Activated CD4-positive, alpha-beta T cell treated with anti-CD3 and anti-CD28 coated beads, Interleukin-2, amount 50 U/mL, for 24 hours (primary cell): ENCODE measurements around the gene FOXP1.
A peak's percentile ranks its signal among the peaks of the same experiment; 100 is the strongest.

Experiments used
- DNase-seq, 2 donors: peaks; one replicate each; pipeline ENCODE4 v3.0.0-alpha.2; 2020; ENCODE audit warnings: low read depth in 1 of 2, low spot score in 1 of 2

Gene FOXP1

DNA sequence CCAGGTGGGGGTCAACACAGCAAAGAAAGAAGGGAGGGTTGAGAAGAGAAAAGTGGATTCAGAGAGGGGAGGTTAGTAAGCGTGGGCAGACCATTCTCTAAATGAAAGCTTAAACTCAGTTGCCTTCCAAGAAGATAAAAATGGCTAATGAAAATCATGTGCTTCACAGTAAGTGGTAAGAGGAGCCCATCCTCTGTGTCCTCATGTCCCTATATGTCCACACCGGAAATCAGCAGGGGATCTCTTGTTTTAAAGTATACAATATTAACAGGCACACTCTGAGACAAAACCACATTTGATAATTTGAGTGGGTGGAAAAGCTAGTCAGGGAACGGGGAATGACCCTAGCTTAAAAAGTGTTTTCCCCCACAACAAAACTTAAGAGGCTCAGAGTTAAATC lies 4.4 kb upstream of the FOXP1 start:
- no peak for DNase-seq

DNA sequence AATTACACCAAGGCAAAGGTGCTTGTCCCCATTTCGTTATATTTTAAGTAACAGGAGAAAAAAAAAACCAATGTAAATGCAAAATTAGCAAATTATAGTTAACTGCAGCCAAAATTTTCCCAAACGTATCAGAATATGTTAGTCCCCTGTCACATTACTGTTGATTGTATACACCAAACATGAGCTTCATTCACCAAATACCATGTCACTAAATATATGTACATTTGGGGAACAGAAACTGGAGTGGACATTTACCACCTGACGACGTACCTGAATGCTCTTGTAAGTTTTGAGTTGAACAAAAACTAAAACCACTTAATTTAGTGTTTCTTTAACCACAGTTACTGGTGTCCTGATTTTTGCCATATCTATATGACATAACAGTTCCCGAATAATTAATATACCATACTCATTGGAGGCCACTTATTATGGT lies 3.3 kb upstream of the FOXP1 start:
- DNase-seq, result no peak

DNA sequence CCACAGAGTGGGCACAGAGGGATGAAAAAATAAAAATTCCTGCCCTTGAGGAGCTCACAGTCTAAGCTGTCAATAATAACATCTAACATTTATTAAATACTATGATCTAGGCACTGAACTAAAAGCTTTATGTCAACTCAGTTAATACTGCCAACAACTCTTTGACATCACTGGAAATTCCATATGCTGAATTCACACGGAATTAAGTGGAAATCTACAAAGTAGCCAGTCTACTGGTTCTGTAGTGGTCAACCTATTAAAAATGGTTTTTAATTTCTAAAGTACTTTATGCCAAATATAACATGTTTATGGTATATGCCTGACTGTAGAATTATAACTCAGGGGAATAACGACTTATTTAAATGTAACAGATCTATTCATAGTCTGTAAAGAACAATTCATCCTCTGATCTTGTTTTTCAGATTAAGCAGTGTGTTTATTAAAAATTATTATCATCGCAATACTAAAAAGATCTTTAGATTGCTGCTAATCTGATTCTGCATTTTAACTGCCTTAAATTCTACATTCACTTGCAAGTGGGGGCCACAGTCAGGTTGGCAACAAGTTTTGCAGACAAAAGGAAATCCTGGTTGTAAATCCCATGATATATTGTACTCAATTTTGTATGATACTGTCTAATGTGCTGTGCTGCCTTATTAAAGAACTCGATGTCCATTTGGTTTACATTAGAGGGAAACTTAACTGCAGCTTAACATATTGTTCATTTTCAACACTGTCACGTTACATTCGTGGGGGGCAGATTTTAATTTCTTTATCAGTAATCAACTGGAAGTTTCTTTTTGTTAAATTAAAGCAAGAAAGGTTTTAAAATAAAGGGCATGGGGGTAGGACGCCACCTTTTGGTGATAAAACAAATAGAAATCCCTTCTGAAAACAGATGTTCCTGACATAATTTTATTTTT lies 2.6 kb upstream of the FOXP1 start:
- DNase-seq, result no peak

DNA sequence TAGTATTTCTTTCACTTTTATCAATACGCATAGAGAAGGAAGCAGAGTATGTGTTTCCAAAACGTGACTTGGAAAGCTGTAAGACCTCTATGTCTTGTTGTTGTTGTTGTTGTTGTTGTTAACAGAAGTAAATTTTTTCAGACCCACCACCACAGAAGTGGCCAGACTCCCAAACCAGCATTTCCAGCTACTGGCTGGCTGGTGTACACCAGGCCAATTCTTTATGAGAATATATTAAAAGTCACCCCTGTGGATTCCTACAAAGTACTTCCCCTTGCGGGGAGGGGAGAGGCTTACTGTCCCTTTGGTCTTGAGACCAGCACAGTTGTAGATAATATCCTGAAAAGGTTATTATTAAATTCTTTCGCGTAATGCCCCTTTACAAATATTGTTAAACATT lies 1.6 kb upstream of the FOXP1 start:
- no peak for DNase-seq

DNA sequence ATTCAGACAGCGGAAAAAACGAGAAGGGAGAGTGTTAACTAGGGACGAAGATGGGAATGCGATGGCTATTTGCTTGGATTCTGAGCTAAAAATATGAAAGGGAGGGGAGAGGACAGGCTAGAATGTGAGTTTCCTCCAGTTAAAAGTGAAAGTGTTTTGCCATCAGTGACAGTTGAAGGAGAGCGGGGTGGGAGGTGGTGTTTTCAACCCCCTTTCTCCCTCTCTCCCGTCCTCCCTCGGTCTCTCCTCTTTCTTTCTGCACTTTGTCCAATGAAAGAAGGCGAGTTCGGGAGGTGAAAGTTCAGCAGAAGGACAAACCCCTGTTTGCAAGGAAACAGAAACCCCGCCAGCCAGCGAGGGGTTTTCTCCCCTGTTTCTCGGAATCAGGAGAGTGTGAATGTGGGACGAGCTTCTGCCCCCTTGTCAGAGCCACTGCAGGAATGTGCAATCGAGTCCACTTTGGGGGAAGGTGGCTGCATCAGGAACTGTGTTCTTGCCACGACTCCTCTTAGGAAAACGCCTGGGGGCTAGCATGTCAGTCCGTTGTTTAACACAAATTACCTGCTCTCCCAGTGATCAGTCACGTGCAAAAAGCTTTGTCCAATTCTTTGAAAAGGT lies 975 bp upstream of the FOXP1 start:
- peak; percentile 16 to 75 for DNase-seq

DNA sequence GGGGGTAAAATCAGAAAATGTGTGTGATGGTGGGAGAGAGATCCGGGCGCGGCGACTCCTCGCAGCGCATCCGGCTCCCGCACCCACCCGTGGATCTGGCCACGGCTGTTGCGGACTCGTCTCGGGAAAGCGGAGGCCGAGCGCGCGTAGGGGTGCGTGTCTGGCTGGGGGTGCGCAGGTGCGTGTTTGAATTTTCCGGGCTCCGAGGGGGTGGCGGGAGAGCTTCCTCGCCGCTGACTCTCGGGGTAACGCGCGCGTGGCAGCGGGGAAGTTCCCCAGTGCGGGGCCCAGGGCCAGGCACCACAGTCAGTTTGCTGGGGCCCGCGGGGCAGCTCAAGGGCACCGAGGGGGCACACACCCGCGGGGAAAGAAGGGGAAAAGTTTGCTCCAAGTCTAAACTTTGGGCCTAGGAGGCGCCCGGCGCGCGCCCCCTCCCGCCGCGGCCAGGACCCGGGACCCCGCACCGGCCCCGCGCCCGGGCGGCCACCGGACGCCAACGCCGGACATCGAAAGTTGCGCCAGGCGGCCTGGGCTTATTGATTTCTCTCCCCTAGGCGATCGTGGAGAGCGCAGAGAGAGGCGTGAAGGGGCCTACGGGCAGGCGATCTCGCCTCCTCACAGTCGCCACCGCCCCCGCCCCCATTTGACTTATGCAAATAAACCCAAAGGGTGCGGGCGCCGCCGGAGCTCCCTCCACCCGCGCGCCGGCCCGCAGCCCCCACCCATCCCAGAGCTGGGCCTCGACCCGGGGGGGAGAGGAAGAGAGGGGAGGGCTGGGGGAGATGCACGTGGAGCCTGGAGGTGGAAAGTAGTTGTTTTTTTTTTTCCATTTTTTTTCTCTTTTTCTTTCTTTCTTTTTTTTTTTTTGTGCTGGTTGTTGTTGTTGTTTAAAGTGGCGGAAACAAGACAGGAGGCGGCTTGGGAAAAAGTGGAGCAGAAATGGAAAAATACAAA lies 639 bp downstream of the FOXP1 start:
- peak; percentile 53 to 73 for DNase-seq

DNA sequence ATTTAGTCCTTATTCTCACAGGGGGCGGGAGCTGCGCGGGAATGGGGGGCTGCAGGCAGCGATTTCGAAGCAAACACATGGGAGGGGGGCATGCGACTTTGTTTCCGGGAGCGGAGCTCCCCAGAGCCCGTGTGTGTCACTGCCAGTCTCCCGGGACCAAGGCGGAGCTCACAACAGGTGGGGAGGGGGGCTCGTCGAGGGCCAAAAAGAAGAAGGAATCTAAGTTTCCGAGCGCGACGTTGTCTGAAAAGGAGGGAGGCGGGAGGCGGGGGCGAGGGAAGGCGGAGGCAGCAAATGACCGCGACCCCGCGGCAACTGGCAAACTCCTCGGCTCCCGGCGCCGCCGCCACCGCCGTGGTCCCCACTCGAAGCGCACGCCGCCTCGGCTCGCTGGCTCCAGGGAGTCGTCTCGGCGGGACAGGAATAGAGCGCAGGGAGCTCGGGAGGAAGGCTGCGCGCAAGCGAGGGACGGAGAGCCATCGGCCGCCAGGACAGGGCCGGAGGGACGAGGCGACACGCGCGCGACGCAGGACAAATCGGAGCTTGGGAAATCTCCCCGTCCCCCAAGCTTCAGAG lies 1.4 kb downstream of the FOXP1 start:
- DNase-seq, result peak; percentile 29 to 51

DNA sequence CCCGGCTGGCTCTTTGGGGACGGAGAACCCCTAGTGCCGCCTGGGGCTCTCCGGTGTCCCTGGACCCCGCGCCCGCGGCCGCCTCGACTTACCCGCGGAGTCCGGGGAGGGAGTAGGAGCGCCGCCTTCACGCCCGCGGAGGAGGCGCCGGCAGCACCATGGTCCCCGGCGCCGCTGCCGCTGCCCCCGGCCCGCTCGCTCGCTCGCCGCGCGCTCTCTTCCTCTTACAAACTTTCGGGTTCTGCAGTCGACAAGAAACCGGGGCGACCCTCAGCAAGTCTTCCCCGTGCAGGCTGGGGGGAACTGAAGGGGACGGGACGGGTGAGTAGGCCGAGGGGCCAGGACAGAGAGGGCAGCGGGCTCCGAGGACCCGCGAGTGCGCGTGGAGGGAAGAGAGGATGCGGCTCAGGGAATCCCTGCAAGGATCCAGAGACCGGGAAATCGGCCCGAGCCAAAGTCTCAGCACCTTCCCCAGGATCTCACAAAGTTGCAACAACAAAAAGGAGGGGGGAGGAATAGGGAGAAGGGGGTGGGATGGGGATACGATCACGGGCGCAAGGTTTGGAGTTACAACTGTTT lies 2.0 kb downstream of the FOXP1 start:
- DNase-seq, result peak in 1 of 2 donors; percentile 16

DNA sequence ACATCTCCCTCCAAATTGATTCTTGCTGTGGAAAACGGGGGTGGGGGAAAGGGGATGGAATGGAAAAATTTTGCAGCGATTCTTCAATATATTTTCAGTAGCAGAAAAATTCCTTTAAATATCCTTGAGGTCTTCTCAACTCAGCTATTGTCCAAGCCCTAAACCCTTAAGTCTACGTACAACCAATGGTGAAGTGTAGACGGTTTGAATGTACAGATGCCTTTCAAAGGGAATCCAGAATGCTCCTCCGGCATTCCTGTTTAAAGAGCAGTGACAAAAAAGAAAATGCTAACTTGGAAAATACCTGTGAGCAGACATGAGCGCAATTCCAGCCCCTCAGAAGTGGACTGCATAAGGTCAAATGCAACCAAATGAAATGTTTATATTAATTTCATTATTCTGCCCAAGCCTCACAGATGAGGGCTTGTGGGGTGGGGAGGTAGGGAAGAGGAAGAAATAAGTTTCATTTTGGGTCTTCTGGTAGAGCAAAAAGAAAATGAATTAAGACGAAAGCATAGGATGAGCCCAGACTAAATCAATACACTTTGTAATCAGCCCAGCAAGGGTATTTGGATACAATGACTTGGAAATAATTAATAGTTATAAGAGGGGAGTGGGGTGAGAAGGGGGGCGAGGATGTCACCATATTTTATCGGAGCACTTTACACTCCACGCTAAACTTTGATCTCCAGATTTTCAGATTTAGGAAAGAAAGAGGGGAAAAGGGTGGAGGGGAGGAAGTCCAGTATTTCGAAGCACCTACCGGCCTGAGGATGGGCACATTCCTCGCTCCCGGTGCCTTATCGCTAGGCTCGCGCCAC lies 2.7 kb downstream of the FOXP1 start:
- DNase-seq, result no peak

DNA sequence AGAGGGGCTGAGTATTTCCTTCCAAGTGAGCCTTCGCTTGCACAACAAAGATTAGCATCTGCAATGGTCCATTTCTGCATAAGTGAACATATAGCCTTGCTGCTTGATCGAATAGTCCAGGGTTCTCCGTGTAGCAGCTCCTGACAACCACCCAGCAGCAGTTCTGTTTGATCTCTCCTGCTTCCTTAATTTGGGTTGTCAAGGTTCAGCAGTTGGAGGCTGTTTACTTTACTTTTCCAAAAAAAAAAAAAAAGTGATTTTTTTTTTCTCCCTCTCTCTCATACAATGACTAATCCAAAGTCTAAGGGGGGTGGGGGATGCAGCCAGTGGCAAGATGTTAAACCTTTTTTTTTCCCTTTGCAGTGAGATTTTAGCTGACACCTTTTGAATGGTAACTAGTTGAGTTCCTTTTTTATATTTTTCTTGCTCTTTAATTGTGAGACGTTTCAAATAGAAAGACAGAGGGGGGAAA lies 3.6 kb downstream of the FOXP1 start:
- no peak for DNase-seq

DNA sequence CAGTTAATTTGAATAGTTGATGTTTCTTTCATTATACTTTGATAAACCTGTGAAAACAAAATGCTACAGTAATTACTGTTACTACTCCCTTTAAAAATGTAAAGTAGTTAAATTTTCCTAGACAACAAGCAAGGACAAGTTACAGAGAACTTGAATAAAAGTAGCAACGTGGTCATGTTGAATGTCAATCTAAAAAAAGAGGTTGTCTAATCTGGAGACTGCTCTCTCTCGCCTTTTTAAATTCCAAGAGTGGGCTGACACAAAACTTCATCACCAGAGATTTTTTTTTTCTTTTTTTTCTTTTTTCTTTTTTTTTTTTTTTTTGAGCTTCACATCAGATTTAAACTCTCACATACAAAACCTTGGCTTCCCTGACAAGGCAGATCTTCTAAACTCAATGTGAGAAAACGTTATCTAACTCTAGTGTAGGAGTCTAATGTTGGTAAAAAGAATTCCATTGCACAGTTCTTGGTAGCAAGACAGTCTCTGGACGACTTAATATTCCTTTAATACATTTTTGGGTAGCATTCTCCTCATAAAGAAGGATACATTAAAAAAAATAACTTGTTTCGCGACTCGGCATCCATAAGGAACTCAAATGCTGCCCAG lies 4.1 kb downstream of the FOXP1 start:
- no peak for DNase-seq

DNA sequence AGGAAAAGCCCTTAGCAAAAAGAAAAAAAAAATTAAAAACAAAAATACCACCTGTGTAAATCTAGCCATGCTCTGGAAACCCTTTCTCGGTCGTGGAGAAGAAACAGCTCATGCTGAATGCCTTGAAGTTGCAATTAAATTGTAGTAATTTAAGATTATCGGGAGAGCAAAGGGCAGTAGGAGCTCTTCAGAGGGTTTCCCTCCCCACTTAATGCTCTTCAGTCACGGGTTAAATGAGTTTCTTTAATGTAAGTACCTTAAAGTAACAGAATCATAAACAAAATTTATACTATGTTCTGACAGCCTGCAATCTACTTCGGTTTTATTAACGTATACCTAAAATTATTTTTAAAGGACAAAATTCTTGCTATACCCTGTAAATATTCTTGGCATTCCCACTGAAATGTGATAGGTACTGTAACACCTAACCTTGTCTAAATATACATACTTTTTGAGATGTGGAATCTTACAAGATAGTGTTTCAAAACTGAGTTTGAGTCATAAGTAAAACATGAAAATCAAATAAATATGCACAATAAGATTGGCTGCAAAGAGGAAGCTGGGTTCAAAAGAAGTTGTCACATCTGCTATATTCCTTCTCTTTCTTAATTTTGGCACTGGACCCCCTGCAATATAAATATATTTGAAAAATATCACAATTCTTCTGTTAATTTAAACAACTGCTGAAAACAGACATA lies 5.3 kb downstream of the FOXP1 start:
- DNase-seq, result no peak

DNA sequence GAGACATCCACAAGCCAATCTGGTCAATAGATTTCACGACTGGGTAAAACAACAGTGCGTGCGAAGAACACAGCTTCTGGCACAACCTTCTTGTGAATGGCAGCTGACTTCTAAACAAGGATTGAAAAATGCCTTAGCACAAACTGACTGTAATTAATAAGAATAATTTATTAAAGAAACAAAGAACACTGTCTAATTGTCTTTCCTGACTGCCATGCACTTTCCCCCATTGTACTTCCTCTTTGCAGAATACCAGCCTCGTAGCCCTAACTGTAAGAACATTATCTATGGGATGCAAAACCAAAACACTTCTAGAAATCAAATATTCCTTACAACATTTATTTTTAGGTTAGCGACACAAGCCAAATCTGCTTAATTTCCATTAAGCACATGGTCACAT lies 6.5 kb downstream of the FOXP1 start:
- DNase-seq, result no peak

DNA sequence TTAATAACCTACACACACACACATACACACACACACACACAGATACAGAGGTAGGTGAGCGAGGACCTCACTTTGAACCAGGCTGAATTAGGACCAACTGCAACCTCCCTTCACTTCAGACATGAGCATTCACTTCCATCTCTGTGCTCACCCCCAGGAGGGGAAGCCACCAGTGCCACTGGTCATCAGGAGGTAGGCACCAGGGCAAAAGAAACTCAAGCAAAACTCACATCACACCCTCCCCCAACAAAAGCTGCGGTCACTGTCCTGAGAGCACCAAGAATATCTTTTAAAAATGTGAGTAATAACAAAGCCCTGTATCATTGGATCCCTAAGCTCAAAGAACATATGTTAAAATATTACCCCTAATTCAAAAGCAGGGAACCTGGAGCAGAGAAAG lies 8.1 kb downstream of the FOXP1 start:
- no peak for DNase-seq

DNA sequence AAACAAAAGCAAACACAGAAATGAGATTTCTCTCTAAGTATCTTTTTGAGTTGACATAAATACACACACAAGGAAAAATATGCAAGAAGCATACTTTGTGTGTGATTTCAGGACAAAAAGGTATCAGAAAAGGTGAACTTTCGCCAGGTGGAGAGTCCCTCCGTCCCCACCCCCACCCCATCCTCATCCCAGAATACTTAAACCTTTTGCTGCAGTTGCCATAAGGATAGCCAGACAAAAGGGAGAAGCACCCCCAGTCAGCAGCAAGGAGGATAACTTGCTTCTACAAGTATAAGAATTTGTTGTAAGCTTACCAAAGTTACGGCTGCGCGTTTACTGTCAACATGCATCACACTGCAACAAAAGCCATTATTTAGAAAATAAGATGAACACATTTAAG lies 10.3 kb downstream of the FOXP1 start:
- DNase-seq, result no peak

DNA sequence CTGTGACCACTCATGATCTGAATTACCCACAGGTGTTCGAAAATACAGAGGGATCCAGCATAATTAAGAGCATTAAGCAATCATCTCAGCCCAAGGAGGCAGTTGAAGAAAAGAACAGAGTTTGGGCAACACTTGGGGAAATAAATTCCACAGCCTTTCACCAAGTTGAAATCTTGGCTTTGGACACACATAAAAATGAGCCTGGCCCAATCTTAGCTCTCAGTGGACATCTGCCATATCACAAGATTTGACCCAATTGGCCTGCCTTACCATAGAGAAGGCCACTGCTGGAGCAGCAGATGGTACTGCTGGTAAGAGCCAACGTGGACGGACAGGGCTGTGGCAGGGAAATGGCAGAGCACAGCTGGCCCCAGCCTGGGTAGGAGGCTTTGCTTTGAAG lies 13.0 kb downstream of the FOXP1 start:
- no peak for DNase-seq

DNA sequence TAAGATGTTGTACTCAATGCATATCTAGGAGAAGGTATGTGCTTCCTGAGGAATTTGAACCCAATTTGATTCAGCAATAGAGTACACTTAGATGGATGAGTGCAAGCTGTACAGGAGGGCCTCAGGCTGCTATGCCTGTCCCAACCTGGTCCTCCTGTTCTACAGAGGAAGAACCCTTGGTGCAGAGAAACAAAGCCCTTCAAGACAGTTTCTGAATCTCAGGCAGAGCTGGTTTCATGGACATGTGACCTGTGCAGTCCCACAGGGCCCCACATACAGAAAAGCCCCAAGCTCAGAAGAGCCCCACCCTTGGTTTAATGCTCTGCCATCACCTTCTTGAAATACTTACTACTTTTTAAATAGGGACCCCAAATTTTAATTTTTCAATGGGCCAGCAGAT lies 15.3 kb downstream of the FOXP1 start:
- no peak for DNase-seq

DNA sequence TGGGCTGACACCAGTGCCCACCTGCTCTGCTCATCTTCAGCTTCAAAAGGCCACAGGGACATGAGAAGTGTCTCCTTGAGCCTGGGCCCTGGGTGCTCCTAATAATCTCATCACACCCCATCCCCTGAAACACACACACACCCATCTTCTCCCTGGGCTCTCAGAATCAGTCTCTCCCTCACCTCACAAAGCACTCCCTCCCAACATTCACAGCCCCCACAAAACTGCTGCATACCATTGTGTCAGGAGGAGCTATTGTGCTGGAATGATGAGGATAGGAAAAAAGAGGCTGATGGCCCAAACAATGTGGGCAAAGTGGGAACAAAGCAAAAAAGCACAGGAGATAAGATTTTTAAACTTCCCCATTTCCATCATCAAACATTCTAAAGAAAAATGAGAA lies 16.8 kb downstream of the FOXP1 start:
- DNase-seq, result no peak

DNA sequence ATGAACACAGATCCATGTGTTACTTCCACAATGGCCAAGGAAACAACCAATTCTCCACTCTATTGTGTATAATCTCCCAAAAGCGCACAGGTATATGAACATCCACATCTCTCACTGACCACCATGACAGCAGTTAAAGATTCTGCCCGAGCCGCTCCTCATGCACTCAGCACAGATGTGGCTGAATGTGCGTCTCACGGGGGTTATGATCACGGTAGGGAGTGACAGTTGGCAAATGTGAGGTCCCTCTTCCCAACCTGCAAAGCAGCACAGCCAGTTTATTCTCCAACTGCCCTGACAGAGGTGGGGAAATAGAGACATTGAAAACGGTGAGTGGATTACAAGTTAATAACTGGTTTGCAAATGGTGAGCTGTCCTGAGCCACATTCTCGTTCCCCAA lies 17.6 kb downstream of the FOXP1 start:
- no peak for DNase-seq
